Thoracic aorta (tissue), 2 donors: ENCODE data around the gene DYNLRB2. TPM values are rescaled to one million over a fixed set of nuclear protein-coding genes. Genes with fewer than 3 reads are reported as not detected.

Experiments used
- ATAC-seq: fragments of 150-250 bp; one replicate; pipeline ENCODE4 v1.8.0; 2017; ENCODE audit warnings: low read depth; ENCODE audit not compliant: insufficient number of reproducible peaks, low FRiP score
- DNase-seq: peaks from one replicate; pipeline ENCODE4 v3.0.0-alpha.2; 2020; ENCODE audit warnings: low spot score
- H3K27ac ChIP-seq, 2 donors: fragments of 200-600 bp; sonication (generic); 1 replicate in 1 of 2; 2 replicates in 1 of 2; pipeline ENCODE4 v1.5.1; 2016; ENCODE audit warnings: mild to moderate bottlenecking in 2 of 2, moderate library complexity in 2 of 2
- H3K27me3 ChIP-seq: fragments of 200-600 bp; sonication (generic); replicated peaks from 2 replicates; pipeline ENCODE4 v1.6.0; 2016; ENCODE audit warnings: mild to moderate bottlenecking; ENCODE audit not compliant: insufficient read depth
- H3K36me3 ChIP-seq: fragments of 200-600 bp; sonication (generic); one replicate; pipeline ENCODE4 v1.5.1; 2016
- H3K4me1 ChIP-seq, 2 donors: fragments of 200-600 bp; sonication (generic); 1 replicate in 1 of 2; 2 replicates in 1 of 2; pipeline versions ENCODE4 v1.5.1 to v1.6.0; 2016; ENCODE audit warnings: low read depth in 2 of 2, mild to moderate bottlenecking in 1 of 2; ENCODE audit not compliant: control insufficient read depth in 1 of 2
- H3K4me3 ChIP-seq: fragments of 200-600 bp; sonication (generic); 2 replicates; pipeline ENCODE4 v1.5.1; 2016; ENCODE audit warnings: mild to moderate bottlenecking
- H3K9me3 ChIP-seq: fragments of 200-600 bp; sonication (generic); 2 replicates; pipeline ENCODE4 v1.5.1; 2016
- CTCF ChIP-seq: fragments of 200-600 bp; sonication (generic); IDR thresholded peaks from one replicate; pipeline ENCODE4 v1.5.1; 2019; ENCODE audit warnings: antibody characterized with exemption
- total RNA-seq, 2 donors: library from RNA; depleted of rRNA; stranded (reverse); fragments of >200 nt; gene quantifications; one replicate each; pipeline versions ENCODE4 v1.1.0 to v1.2.3, GENCODE V29; 2016

DYNLRB2 gene
- total RNA-seq, 2 donors from 2014 or later: not detected

- ATAC-seq: no peak
- Histone ChIP-seq H3K4me3 (no peak overlapping the region), H3K4me1 (no peaks in the 10 kb centered on the region), H3K27ac (no peak overlapping the region), H3K36me3 (no peaks in the 10 kb centered on the region), H3K9me3 (no peaks in the 10 kb centered on the region), H3K27me3 (no peaks in the 10 kb centered on the region)
- DNase-seq: no peak
- no peak for TF ChIP-seq CTCF
These were observed 51.5 kb downstream of the DYNLRB2 start for GRCh38 chr16:80592273-80592672.

- no peak for ATAC-seq
- Histone ChIP-seq H3K4me3 (no peak overlapping the region), H3K27ac (no peak overlapping the region), H3K9me3 (no peaks in the 10 kb centered on the region), H3K4me1 (no peaks in the 10 kb centered on the region), H3K27me3 (no peaks in the 10 kb centered on the region), H3K36me3 (no peaks in the 10 kb centered on the region)
- no peak for DNase-seq
- no peak for TF ChIP-seq CTCF
These were observed 54.0 kb downstream of the DYNLRB2 start for GRCh38 chr16:80594756-80595155.

- Histone ChIP-seq H3K9me3 (no peaks in the 10 kb centered on the region), H3K4me1 (no peaks in the 10 kb centered on the region), H3K36me3 (no peaks in the 10 kb centered on the region), H3K4me3 (no peak overlapping the region), H3K27me3 (no peaks in the 10 kb centered on the region), H3K27ac (no peak overlapping the region)
- TF ChIP-seq CTCF: no peak
- DNase-seq: no peak
- ATAC-seq: no peak
These were observed 55.9 kb downstream of the DYNLRB2 start for GRCh38 chr16:80596507-80597207.

- Histone ChIP-seq H3K36me3 (no peaks in the 10 kb centered on the region), H3K27ac (no peak overlapping the region), H3K4me3 (no peak overlapping the region), H3K9me3 (no peaks in the 10 kb centered on the region), H3K27me3 (no peaks in the 10 kb centered on the region), H3K4me1 (no peaks in the 10 kb centered on the region)
- TF ChIP-seq CTCF: no peak
- ATAC-seq (no peak), DNase-seq (no peak)
These were observed 58.7 kb downstream of the DYNLRB2 start for GRCh38 chr16:80599466-80599865.
